Measurements from ENCODE around the gene EHMT1.
"Not testable (repeated sequence)": the region's sequence is repeated elsewhere in the genome, so short reads cannot be mapped to it uniquely, and the experiment has no call there.

Gene EHMT1

DNA sequence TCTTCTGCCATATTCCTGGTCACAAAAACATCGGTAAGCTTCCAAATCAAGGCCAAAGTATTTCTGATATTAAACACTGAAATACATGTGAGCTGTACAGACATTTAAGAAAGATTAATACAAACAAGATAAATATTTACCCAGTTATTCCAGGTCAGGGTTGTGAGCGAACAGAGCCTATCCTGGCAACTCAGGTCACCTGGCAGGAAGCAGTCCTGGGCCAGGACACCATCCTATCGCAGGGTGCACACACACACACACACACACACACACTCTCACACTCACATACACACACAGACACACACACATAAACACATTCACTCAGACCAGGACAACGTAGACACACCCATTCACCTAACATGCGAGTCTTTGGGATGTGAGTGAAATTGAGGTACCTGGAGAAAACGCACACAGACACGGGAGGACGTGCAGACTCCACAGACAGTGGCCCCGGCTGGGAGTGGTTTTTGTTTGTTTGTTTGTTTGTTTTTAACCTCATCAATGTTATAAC is 176.4 kb downstream of the EHMT1 start:
- no peak for DNase-seq

DNA sequence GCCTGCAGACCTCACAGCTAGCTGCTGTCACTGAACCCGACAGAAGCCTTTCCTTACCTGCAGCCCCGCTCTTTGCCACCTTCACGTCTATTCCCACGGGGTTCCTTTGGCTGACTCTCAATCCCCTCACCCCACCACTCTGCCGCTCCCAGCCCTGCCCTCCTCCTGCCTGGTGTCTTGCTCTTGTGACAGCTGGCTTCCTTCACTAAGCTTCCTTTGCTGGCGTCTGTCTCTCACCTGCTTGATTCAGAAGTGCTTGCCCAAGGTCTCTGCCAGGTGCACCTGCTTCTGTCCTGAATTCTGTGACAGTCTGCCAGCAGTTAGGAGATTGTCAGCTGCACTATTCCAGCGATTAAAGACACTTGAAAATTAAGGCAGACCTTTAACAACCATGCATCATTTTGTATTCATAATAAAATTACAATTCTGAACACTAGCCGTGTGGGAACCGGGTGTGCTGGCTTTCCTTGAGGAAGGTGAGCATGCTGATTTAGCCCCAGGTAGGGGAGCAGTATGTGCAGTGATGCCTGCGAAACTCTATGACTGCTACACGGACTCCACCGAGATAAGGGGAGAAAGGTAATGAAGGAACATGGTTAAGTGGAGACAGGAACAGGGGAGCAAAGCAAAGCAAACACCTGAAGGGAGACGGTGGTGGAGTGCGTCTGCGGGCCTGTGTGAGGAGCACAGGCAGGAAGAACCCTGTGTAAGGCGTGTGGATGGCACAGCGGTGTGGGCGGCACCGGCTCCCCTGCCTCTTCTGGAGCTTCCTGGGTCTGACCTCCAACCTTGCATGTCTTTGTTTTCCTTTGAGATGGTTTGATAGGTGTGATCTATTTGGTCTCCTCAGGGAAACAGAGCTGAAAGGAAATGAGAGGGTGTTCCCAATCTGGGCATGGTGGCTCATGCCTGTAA is 178.7 kb downstream of the EHMT1 start:
- DNase-seq: peak; percentile 2

DNA sequence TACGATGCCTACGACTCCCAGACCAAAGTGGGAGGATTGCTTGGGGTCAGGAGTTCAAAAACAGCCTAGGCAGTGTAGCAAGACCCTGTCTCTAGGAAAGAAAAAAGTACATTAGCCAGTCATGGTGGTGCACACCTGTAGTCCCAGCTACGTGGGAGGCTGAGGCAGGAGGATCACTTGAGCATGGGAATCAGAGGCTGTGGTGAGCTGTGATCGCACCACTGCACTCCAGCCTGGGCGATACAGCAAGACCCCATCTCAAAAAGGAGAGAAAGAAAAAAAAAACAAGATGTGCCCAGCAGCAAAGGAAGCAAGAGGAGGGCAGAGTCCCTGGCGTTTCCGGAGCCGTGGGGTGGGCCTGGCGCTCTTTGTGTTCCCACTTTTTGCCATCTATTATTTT is 179.3 kb downstream of the EHMT1 start:
- no peak for DNase-seq

DNA sequence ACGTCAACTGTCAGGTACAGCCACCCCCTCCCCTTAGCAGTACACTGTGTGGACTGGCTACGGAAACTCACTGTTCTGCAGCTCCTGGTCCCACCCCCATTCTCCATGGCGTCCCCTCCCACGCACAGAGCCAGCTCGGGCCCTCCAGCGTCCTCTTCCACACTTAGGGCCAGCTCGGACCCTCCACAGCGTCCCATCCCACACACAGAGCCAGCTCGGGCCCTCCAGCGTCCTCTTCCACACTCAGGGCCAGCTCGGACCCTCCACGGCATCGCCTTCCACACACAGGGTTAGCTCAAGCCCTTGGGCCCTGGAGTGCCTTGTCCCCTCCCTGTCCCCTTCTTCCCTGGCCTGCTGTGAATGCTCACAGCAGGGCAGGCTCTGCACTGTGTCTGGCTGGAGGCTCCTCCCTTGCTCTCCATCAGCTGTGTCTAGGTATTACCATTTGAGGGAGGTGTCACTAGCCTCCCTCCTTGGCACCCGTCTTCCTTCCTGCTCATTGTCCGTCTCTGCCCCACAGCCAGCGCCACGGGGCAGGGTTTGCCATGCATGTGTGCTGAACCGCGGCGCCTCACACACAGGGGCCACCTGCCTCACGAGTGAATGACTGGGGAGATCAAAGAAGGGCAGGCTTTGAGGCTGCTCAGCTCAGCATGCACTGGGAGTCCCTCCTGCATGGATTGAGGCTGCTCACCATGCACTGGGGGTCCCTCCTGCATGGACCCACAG is 180.3 kb downstream of the EHMT1 start:
- no peak for DNase-seq

DNA sequence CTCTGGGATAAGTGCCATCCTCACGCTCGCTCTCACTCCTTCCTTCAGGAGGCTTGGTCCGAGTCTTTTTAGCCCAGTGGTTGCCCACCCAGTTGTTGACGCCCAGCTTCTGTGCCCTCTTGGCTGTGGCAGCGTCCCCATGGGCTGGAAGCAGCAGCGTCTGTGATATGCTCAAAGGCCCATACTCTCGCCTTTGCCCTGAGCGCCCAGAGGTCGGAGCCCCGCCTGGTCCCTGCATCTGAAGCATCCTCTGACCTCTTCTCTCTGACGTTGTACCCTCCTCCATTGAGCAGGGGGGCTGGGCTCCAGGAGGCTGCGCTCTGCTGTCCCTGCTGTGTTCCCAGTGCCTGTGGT is 180.8 kb downstream of the EHMT1 start:
- no peak for DNase-seq

DNA sequence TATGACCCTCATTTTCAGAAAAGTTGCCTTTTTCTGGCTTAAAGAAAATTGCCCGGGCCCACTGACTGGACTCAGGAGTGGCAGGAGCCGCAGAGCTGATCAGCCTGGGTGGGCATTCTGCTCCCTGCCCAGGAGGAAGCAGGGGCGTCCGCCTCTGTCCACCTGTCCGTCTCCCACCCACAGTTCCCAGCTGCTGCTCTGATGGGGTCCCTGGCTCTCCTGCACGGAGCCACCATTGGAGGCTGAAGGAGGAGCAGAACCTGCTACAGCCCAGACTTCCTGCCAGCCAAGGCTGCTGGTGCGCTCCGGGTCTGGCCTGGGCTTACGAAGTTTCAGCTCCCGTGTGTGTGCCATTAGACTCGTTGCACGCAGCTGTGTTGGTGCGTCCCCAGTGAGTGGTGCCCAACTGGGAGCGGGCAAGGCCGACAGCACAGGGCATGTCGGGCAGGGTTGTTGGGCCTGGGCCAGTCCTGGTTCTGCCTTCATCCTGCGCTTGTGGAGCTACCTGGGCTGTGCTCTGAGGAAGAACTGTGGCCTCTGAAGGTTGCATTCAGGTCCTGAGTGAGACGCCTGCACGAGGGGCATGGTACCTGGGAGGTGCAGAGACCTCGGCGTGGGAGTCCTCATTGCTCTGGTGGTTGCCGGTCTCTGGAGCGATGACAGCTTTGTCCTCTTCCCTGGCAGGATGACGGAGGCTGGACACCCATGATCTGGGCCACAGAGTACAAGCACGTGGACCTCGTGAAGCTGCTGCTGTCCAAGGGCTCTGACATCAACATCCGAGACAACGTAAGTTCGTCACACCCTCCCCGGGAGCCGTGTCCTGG is 181.6 kb downstream of the EHMT1 start:
- DNase-seq: no peak

DNA sequence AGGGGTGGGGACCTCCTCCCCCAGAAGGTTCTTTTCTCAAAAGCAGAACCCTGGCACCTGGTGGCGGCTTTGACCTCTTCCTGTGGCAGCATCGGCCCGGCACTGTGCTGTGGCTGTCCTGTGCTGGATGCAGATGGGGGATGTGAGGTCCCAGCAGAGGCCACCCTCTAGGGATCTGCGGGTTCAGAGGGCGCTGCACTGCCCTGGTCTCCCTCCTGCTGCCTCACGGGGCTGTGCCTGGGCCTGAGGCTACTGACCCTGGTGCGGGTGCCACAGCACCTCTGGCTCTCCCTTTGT is 182.2 kb downstream of the EHMT1 start:
- DNase-seq: no peak

DNA sequence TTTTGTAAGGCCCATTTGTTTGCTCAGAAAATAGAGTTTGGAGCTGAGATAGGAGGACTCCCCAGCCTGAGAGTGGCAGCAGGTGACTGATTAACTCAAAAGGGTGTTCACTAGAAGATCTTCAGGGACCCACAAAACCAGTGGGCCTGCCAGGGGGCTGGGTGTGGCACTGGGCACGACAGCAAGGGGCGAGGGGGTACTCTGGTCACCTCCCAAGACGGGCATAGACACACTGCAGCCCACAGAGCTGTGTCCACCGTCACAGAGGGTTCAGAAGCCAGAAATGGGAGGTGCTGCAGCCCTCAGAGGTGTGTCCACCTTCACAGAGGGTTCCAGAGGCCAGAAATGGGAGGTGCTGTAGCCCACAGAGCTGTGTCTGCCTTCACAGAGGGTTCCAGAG is 183.2 kb downstream of the EHMT1 start:
- DNase-seq: no peak

DNA sequence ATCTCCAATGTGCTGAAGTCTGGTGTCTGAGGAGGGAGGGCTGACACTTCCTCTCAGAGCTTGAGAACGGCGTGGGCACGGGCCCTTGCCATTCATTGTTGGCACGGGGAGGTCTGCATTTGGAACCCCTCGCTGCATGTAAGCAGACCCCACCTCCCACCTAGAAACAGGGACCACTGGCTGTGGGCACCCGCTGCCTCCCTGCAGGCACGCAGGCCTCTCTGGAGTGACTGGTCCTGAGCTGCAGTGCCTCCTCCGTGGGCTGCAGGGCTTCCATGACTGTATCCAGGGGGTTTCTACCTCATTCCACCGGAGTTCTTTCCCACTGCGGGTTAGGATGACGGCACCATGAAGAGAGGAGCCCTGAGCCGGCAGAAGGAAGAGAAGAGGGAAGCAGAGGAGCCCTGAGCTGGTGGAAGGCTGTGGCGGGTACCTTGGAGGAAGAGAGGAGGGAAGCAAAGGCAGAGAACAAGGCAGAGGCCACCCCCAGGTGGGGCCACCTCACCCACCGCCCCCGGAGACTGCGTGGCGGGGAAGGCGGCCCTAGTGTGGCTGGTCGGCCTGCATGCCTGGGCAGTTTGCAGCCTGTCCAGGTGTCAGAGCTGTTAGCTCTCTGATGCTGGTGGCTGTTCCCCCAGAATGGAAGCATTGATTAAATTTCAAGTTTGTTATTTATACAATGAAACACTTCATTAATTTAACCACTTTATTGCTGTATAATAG is 183.9 kb downstream of the EHMT1 start:
- DNase-seq: no peak

DNA sequence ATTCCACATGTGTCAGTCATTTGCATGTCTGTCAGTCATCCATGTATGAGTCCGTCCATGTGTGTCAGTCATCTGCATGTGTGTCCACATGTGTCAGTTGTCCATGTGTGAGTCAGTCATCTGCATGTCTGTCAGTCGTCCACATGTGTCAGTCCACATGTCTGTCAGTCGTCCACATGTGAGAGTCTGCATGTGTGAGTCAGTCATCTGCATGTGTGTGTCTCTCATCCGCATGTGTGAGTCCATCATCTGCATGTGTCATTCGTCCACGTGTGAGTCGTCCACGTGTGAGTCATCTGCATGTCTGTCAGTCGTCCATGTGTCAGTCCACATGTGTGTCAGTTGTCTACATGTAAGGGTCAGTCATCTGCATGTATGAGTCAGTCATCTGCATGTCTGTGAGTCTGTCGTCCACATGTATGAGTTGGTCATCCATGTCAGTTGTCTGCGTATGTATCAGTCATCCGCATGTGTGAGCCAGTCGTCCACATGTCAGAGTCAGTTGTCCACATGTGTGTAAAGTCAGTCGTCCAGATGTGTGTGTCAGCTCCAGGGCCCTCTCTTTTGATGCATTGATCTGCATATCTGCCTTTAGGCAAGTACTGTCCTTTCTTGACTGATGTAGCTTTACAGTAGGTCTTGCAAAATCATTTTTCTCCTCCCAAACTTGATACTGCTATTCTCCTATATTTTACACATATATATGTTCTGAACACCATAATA is 186.3 kb downstream of the EHMT1 start:
- no peak for DNase-seq

DNA sequence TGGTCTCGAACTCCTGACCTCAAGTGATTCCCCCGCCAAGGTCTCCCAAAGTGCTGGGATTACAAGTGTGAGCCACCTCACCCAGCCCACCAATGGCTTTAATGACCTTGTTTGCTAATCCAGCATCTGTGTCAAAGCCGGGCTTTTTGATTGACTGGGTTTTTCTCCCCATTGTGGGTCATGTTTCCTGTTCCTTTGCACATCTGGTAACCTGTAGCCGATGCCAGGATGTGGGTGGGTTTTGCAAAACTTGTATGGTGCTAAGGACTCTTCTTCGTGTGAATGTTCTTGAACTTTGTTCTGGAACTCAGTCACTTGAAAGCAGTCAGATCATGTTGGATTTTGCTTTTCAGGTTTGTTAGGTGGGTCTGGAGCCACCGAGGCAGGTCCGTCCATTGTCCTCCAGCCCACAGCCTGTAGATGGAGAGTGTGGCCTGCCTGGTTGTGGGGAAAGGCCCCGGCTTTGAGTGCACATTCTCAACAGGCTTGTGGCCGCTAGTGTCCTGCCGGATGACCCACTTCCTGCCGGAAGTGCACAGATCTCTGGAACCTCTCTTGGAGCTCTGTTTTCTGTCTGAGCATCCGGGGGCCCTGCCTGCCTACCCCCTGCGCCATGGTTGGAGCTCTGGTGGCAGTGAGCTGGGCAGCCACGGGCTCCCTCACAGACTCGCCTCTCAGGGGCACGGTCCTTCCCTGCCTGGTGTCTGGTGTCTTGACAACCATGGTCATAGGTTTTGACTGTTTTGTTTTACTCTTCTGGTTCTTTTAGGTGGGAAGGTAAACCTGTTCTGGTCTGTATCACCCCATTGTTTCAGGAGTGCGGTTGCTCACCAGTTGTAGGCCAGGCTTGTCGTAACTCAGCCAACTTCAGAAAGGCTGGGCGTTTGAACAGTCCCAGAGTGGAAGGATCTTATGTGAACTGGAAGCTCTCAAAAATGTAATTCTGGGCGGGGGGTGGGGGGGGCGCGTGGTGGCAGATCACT is 189.2 kb downstream of the EHMT1 start:
- no peak for DNase-seq

DNA sequence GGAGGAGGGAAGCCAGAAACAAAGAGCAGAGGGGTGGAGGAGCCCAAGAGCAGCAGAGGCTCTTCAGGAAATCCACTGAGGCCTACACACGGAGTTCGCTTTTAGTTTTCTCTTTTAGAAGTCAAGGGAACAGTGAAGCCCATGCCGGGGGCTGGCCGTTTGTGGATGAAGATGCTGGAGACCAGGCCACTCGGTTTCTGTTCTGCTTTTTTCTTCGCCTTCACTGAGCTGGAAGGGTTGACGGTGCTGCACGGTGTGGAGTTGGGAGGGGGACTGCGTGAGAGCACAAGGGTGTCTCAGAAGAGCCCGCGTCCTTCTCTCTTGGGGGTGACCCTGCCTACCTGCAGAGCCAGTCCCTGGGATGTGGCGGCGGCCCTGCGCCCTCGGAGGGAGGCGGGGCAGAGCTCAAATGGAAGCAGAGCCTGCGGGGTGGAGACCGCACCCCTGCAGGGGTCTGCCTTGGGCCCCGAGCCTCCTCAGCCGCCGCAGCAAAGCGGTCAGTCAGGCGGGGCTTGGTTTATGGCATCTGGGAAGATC is 190.3 kb downstream of the EHMT1 start:
- DNase-seq: no peak

DNA sequence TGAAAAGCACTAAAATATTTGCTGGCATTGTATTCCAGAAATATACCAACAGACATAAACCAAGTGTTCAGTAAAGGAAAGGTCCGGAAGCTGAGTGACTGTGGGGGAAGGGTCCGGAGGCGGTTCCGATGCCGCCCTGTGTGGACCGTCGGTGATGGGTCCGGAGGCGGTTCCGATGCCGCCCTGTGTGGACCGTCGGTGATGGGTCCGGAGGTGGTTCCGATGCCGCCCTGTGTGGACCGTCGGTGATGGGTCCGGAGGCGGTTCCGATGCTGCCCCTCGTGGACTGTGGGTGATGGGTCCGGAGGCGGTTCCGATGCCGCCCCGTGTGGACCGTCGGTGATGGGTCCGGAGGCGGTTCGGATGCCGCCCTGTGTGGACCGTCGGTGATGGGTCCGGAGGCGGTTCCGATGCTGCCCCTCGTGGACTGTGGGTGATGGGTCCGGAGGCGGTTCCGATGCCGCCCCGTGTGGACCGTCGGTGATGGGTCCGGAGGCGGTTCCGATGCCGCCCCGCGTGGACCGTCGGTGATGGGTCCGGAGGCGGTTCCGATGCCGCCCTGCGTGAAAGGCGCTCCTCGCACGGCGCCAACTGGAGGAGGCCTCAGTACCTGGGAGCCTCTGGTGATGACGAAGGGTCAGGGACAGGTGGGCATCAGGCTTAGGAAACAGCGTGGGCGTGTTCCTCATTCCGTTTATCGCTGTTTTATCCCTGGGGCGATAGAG is 191.1 kb downstream of the EHMT1 start:
- DNase-seq: not testable (repeated sequence)

DNA sequence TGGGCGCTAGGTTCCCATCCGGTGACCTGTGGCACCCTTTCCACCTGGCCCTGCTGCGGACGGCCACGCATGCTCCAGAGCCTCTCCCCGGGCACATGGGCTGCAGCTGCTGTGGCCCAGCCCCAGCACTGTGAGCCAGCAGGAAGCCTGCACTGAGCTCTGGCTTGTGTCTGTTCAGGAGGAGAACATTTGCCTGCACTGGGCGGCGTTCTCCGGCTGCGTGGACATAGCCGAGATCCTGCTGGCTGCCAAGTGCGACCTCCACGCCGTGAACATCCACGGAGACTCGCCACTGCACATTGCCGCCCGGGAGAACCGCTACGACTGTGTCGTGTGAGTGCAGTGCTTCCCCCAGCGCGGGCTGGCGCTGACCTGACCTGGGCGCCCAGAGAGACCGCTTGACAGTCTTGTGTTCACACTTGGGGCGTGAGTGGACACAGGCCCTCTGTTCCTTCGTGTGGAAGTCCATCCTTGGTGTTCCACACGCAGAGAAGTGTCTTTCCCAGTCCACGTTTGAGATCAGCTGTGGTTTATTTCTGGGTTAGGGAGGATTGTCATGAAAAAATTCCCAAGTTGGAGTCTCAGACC is 192.6 kb downstream of the EHMT1 start:
- no peak for DNase-seq

DNA sequence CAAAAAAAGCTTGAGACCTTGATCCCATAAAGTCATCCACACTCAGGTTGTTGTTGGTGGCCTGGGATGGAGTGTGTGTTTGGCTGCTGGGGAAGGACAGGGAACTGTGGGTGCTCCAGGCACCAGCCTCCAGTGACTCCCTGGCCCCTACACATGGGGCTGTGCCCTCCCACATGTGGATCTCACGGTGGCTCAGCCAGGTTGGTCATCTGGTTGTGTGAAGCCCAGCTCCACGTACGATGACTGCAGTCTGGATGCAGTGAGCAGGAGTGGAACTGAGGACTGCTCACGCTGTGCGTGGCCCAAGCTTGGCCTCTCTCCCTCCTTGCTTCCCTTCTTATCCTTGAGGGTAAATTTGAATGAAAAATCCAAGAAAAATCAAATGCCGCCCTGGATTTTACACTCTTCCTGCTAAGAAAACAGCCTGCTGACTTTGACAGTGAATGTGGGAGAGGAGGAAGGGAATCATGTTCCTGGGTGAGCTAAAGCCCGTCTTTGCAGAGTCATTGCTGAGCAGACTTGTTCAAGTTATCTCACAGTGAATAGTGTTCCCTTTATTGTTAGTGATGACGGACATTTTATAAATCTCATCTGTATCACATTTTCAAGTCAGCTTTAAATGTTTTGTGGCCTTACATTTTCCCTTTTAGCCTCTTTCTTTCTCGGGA is 193.7 kb downstream of the EHMT1 start:
- DNase-seq: no peak

DNA sequence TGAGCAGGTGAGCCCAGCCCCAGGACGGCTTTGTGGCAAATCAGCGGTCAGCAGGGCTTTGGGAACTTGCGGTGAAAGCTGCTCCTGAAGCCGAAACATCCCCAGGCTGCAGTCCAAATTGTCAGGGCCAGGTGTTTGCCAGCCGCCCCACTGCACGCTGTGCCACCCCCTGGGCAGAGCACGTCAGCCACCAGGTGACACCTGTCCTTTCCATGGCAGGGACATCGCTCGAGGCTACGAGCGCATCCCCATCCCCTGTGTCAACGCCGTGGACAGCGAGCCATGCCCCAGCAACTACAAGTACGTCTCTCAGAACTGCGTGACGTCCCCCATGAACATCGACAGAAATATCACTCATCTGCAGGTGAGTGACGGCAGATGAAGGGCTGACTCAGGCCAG is 194.4 kb downstream of the EHMT1 start:
- no peak for DNase-seq

DNA sequence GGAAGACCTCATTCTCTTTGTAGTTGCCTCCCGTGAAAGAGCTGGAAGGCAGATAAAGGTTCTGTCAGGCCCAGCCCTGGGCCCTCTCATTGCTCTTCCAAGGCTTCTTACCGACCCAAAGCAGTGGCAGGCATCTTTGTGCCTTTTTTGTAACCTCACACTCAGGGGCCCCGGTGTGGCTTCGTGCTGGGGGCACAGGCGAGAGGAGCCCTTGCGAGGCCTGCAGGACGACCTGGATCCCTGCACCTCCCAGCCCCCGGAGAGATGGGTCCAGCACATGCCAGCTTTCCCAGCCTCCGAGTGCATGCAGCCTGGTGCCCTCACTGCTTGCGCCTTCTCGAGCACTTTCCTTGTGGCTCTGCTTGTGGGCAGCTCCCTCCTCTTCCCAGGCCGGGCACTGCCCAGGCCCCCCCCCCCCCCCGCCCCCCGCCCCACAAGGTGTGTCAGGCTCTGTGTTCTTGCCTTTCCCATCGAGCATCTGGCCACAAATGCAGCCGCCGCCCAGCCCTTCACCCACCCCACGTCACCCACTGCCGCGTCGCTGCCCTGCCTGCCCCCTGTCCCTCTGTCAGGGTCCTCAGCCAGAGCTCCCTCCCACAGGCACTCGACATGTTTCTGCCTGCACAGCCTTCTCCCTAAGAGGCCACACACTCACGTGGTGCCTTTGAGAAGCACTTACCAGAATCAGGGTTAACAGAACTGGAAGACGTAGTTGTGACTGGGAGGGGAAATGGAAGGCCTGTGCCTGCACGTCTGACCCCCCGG is 195.0 kb downstream of the EHMT1 start:
- no peak for DNase-seq

DNA sequence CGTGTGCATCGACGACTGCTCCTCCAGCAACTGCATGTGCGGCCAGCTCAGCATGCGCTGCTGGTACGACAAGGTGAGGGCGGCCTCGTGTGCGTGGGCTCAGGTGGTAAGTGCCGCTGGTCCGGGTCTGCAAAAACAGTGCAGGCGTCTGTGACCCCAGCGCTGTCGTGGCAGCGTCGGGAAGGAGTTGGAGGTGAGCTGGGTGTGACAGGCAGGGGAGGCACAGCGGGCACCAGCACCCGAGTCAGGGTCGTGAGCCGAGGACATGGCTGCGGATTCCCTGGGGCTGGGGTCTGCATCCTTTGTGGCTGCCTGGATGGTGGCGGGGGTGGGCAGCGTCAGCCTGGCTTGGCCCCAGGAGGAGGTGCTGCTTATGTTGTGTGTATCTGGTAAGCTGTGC is 195.6 kb downstream of the EHMT1 start:
- no peak for DNase-seq
